Measurements from ENCODE around the gene ABRAXAS1. TPM values are rescaled to one million over a fixed set of nuclear protein-coding genes. Genes with fewer than 3 reads are reported as not detected.

ABRAXAS1 gene
- total and polyA plus RNA-seq, 4 donors, result 4.3 to 23.4 (median 7.2) TPM

DNA sequence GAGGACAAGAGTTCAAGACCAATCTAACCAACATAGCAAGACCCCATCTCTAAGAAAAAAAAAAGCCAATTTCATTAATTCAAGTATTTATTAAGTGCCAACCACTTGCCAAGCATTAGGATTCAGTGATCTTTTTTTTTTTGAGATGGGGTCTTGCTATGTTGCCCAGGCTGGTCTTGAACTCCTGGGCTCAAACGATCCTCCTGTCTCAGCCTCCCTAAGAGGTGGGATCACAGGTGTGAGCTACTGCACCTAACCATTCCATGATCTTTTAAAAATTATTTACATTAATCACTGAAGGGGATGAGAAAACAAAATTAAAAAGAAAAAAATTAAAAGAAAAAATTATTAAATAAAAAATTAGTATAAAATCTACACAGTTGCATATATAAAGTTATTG, 53.7 kb downstream of the ABRAXAS1 start:
- DNase-seq (no peak), ATAC-seq (ENCODE audit: insufficient read depth, low FRiP score) (no peak)
- no peak overlapping the region for H3K9ac ChIP-seq (ENCODE audit: insufficient read depth in 1 of 2, low read length in 2 of 2)
- H3K27ac ChIP-seq (ENCODE audit: low read depth in 1 of 2, low read length in 1 of 2), result no peak overlapping the region
- H3K4me1 ChIP-seq (ENCODE audit: control insufficient read depth in 5 of 5, insufficient read depth in 5 of 5, low read length in 5 of 5), result no peaks in the 10 kb centered on the region
- 96 to 98% methylated on average over 1 of the region's 1 CpG for WGBS, 2 donors
- TF ChIP-seq, protein P1, sequence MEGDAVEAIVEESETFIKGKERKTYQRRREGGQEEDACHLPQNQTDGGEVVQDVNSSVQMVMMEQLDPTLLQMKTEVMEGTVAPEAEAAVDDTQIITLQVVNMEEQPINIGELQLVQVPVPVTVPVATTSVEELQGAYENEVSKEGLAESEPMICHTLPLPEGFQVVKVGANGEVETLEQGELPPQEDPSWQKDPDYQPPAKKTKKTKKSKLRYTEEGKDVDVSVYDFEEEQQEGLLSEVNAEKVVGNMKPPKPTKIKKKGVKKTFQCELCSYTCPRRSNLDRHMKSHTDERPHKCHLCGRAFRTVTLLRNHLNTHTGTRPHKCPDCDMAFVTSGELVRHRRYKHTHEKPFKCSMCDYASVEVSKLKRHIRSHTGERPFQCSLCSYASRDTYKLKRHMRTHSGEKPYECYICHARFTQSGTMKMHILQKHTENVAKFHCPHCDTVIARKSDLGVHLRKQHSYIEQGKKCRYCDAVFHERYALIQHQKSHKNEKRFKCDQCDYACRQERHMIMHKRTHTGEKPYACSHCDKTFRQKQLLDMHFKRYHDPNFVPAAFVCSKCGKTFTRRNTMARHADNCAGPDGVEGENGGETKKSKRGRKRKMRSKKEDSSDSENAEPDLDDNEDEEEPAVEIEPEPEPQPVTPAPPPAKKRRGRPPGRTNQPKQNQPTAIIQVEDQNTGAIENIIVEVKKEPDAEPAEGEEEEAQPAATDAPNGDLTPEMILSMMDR (IDR thresholded peaks at IDR 0.05; ENCODE audit: control extremely low read depth, extremely low read depth), result no peak
- H3K36me3 ChIP-seq (ENCODE audit: control insufficient read depth in 4 of 4, insufficient read depth in 4 of 4, low read length in 4 of 4), result peaks cover 4 to 11% (median 9%) of the 10 kb centered on the region in 4 donors
- H3K9me3 ChIP-seq (ENCODE audit: control insufficient read depth in 4 of 4, insufficient read depth in 3 of 4, low read length in 3 of 4), result no peaks in the 10 kb centered on the region
- no peaks in the 10 kb centered on the region for H3K27me3 ChIP-seq (ENCODE audit: control insufficient read depth in 3 of 3, insufficient read depth in 3 of 3, low read length in 2 of 3)
- no peak overlapping the region for H3K4me3 ChIP-seq

DNA sequence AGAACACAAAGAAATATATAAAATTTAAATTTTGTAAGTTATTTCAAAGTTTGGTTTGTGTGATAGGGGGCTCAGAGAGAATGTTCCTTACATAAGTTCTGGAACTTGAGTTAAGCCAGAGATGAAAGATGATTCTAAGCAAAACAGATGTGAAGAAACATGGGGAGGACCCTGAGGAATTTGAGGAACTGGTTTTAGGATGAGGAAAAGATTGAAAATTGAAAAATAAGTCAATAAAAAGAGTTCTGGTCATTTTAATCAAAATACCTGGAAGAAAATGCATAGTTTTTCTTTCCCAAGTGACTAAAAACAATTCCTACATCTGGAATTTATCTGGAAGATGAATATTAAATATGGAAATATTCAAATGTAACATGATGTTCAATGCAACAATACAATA, 66.7 kb downstream of the ABRAXAS1 start:
- no peak overlapping the region for H3K27ac ChIP-seq (ENCODE audit: low read depth in 1 of 2, low read length in 1 of 2)
- DNase-seq (no peak), ATAC-seq (ENCODE audit: insufficient read depth, low FRiP score) (no peak)
- TF ChIP-seq, protein P1 (IDR thresholded peaks at IDR 0.05; ENCODE audit: control extremely low read depth, extremely low read depth), result no peak
- H3K4me3 ChIP-seq, result no peak overlapping the region
- H3K9me3 ChIP-seq (ENCODE audit: control insufficient read depth in 4 of 4, insufficient read depth in 3 of 4, low read length in 3 of 4), result no peaks in the 10 kb centered on the region
- no peaks in the 10 kb centered on the region for H3K4me1 ChIP-seq (ENCODE audit: control insufficient read depth in 5 of 5, insufficient read depth in 5 of 5, low read length in 5 of 5)
- no peak overlapping the region for H3K9ac ChIP-seq (ENCODE audit: insufficient read depth in 1 of 2, low read length in 2 of 2)
- H3K36me3 ChIP-seq (ENCODE audit: control insufficient read depth in 4 of 4, insufficient read depth in 4 of 4, low read length in 4 of 4), result peaks cover 20 to 34% (median 26%) of the 10 kb centered on the region in 4 donors
- H3K27me3 ChIP-seq (ENCODE audit: control insufficient read depth in 3 of 3, insufficient read depth in 3 of 3, low read length in 2 of 3), result no peaks in the 10 kb centered on the region

DNA sequence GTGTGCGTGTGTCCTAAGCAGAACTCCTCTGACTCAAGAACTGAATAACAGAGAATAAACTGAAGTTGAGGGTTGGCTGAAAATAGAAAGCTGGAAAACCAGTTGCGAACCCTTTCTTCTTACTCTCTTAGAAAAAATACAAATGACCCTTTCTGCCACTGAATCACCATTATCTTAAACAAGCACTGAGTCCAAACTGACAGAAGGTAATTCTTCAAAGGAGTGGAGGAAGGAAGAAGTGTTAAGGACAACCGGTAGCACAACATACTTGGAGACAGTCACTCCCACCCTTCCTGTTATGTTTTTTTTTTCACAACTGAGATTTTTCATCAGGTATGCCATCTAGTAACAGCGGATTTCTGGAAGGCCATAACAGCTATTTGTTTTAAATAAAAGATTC, 67.3 kb downstream of the ABRAXAS1 start:
- DNase-seq (peak in 2 of 3 donors; percentile 5 to 34), ATAC-seq (ENCODE audit: insufficient read depth, low FRiP score) (no peak)
- no peaks in the 10 kb centered on the region for H3K27me3 ChIP-seq (ENCODE audit: control insufficient read depth in 3 of 3, insufficient read depth in 3 of 3, low read length in 2 of 3)
- no peaks in the 10 kb centered on the region for H3K9me3 ChIP-seq (ENCODE audit: control insufficient read depth in 4 of 4, insufficient read depth in 3 of 4, low read length in 3 of 4)
- no peak overlapping the region for H3K9ac ChIP-seq (ENCODE audit: insufficient read depth in 1 of 2, low read length in 2 of 2)
- TF ChIP-seq, protein P1 (IDR thresholded peaks at IDR 0.05; ENCODE audit: control extremely low read depth, extremely low read depth), result no peak
- 77 to 79% methylated on average over 4 of the region's 4 CpGs for WGBS, 2 donors
- H3K27ac ChIP-seq (ENCODE audit: low read depth in 1 of 2, low read length in 1 of 2), result no peak overlapping the region
- H3K4me3 ChIP-seq, result no peak overlapping the region
- H3K36me3 ChIP-seq (ENCODE audit: control insufficient read depth in 4 of 4, insufficient read depth in 4 of 4, low read length in 4 of 4), result peaks cover 20 to 30% (median 27%) of the 10 kb centered on the region in 4 donors
- H3K4me1 ChIP-seq (ENCODE audit: control insufficient read depth in 5 of 5, insufficient read depth in 5 of 5, low read length in 5 of 5), result no peaks in the 10 kb centered on the region

DNA sequence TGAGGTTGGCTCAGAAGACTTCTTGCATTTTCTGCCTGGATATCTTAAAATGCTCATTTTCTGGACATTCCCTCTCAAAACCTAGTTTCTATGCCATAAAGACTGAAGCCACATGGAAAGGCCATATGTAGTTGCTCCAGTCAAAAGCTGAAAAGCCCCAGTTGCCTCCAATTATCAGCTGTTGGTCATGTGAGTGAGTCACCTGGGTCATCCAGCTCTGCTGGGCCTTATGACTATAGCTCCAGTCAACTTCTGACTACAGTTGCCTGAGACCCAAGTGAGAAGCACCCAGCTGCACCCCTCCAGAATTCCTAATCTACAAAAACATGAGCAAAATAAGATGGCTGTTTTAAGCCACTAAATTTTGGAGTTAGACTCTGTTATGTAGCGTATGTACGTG, 71.2 kb downstream of the ABRAXAS1 start:
- peaks cover 16 to 26% (median 19%) of the 10 kb centered on the region in 4 donors for H3K36me3 ChIP-seq (ENCODE audit: control insufficient read depth in 4 of 4, insufficient read depth in 4 of 4, low read length in 4 of 4)
- H3K9ac ChIP-seq (ENCODE audit: insufficient read depth in 1 of 2, low read length in 2 of 2), result no peak overlapping the region
- no peak overlapping the region for H3K4me3 ChIP-seq
- no peak for ATAC-seq (ENCODE audit: insufficient read depth, low FRiP score)
- H3K27ac ChIP-seq (ENCODE audit: low read depth in 1 of 2, low read length in 1 of 2), result no peak overlapping the region
- no peaks in the 10 kb centered on the region for H3K9me3 ChIP-seq (ENCODE audit: control insufficient read depth in 4 of 4, insufficient read depth in 3 of 4, low read length in 3 of 4)
- WGBS, 2 donors, result 100% methylated on average over 2 of the region's 2 CpGs
- H3K4me1 ChIP-seq (ENCODE audit: control insufficient read depth in 5 of 5, insufficient read depth in 5 of 5, low read length in 5 of 5), result no peaks in the 10 kb centered on the region
- H3K27me3 ChIP-seq (ENCODE audit: control insufficient read depth in 3 of 3, insufficient read depth in 3 of 3, low read length in 2 of 3), result no peaks in the 10 kb centered on the region
- no peak for DNase-seq
- TF ChIP-seq, protein P1 (IDR thresholded peaks at IDR 0.05; ENCODE audit: control extremely low read depth, extremely low read depth), result no peak
